Measurements from ENCODE around the gene ZNF285.
"Not testable (repeated sequence)": the region's sequence is repeated elsewhere in the genome, so short reads cannot be mapped to it uniquely, and the experiment has no call there.

The ZNF285 gene

DNA sequence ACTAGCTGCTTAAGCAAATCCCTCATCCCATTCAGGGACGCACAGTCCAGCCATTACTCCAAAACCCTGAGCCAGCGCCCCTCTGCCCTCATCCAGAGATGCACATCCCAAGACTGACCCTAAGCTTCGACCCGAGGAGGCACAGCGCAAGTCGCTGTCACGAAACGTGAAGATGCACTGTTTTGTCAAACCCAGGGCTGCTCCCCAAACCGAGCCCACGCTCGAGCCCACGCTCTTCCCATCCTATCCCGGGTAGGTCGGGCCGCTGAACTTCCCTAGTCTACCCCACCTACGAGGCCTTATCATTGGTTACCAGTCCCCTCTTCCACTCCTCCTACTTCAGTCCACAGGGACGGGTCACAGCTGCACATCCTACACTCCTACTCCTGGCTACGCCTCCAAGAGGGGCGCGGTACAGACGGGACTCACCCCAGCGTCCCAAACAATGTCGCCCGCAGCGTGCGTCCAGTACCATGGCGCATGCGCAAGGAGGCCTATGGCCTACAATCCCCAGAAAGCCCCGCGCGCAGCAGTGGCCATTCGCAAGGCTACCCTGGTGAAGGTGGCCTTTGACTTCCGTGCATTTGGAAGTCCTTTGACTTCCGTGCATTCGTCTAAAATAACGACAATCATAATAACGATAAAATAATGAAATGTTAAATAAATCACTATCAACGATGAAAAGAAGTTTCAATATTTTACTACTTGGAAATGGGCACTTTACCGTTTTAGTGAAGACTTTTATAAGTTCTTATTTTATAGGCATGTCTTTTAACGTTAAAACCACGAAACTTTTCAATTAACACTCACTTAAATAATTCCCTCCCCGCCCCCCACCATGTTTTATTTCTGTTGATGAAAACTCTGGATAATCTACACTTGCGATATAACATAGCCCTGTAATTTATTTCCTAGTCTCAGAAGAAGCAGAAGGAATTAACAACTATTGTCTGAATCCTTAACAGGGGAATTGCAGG lies at the start of gene ZNF285:
Gene ZNF285 (minus strand): TSS at position 470 of the 977 bp plus-strand sequence. CDS start 4,395 bp downstream, outside the sequence.
- peak; percentile 9 to 37 for DNase-seq (ENCODE audit: low read depth in 1 of 2, low spot score in 1 of 2)

DNA sequence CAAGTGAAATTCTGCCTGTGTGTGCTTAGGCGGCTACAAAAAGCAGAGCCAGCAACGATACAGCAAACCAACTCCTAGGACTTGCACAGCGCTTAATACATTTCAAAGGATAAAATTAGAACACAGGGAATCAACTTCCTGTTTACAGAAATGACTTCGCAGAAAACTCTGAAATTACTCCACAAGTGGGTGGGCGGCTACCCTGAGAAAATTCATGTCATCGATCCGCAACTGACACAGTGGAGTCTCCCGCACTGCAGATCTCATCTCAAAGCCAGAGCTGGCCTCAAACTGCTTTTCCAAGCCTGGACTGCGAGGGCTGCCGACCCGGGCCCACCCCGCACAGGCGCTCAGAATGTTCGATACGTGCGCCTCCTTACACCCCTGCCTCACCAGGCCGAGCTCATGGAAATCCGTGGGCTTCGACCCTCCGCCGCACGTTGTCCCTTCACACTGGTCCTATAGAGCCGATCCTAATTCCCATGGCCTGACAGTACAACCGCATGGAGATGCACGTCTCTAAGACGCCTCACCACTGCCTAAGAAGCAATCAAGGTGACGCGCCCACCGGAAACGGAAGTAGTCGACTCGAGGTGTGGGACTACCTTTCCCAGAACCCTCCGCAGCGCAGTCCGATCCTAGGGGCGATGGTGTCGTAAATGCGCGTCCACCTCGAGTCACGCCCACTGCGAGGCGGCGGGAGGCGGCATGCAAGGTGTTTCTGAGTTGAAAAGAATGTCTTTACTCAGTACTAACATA lies 46.7 kb upstream of the ZNF285 start, which contains the start of gene ZNF229:
Gene ZNF229 (minus strand): TSS at position 557 of the 759 bp plus-strand sequence. CDS start 5,625 bp downstream, outside the sequence.
- peak; percentile 11 to 29 for DNase-seq (ENCODE audit: low read depth in 1 of 2, low spot score in 1 of 2)

DNA sequence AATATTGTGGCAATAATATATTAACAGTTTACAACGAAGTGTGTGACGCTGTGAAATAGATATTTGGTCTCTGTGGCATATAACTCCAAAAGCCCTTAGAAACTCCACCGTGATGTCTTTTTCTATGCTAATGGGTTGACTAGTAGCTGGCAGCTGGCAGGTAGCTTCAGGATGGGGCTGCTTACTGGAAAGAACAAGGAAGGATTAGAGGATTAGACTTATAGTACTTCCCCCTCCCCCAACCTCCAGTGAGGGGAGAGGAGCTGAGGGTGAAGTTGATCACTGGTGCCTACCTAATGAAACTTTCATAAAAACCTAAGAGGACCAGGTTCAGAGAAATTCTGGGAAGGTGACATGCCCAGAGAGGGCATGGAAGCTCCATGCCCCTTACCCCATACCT lies 37.0 kb upstream of the ZNF285 start:
- no peak for DNase-seq (ENCODE audit: low read depth in 1 of 2, low spot score in 1 of 2)

DNA sequence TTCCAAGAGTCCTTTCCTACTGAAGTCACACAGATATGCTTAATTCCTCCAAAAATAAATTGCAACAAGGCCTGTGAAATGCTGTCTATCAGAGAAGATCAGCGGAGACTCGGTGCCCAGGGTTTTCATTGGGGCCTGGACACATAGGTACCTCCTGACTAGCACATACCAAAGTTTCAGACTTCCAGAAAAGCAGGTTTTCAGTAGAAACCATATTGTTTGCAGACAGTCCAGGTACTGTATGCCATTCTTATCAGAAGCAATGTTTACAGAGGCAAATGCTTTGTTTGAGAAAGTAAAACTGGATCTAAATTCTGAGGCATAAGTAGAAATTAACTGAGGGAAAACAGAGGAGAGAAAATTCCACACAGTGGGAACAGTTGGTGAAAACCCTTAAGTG lies 34.0 kb upstream of the ZNF285 start:
- no peak for DNase-seq (ENCODE audit: low read depth in 1 of 2, low spot score in 1 of 2)

DNA sequence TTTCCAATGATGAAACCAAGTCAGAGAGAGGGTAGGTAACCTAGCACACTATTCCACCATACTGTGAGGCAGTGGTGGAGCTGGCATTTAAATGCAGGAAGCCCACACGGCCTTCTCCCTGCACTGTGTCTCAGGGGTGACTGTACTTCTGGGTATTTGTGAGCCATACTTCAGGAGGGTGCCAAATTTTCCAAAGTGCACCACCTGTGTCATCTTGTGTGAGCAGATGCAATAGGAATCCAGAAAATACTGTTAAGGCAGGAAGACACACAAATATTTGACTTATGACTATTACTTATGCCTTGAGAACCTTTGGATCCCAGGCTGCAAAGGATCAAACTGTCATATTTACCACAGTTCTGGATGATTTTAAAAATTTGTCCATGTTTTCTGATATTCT lies 29.5 kb upstream of the ZNF285 start:
- no peak for DNase-seq (ENCODE audit: low read depth in 1 of 2, low spot score in 1 of 2)

DNA sequence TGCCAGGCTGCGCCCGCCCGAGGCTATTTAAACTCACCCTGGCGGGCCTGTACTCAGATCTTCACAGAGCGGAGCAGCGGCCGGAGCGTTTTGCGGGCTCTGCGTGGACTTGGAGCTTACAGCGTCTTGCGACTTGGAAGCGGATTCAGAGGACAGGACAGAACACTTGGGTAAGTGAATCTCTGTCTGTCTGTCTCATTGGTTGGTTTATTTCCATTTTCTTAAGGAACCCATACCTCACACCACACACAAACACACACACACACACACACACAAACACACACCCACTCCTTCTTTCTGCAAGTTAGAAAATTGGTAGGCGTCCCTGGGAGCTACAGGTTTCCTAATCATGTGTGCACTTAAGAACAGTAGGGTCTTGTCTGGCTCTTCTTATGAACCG lies 14.1 kb upstream of the ZNF285 start:
- not testable (repeated sequence) for DNase-seq (ENCODE audit: low read depth in 1 of 2, low spot score in 1 of 2)

DNA sequence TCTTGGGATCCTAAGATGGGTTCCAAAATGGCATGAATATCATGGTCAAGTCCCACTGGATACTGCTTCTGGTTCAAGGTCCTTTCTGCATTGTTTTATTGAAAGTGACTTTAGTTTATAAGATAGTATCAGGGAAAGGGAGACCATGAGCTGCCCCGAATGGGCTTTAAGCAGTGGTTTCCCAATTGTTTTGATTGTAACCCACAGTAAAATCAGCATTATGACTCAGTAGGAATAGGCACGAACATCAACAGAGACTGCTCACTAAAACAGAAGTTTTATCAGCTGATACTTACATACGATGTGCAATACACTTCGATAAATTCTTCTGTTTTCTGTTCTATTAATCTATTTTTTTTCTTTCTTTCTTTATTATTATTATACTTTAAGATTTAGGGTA lies 12.1 kb downstream of the ZNF285 start:
- not testable (repeated sequence) for DNase-seq (ENCODE audit: low read depth in 1 of 2, low spot score in 1 of 2)

DNA sequence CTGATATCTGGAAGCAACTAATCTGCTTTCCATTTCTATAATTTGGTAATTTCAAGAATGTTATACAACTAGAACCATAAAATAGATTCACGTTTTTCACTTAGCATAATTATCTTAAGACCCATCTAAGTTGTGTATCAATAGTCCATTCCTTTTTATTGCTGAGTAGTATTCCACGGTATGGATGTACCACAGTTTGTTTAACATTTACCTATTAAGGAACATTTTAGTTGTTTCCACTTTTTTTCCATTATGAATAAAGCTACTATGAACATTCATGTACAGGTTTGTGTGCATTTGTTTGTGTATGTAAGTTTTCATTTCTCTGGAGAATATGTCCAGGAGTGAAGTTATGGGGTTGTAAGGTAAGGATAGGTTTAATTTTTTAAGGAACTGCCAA lies 26.6 kb downstream of the ZNF285 start:
- no peak for DNase-seq (ENCODE audit: low read depth in 1 of 2, low spot score in 1 of 2)

DNA sequence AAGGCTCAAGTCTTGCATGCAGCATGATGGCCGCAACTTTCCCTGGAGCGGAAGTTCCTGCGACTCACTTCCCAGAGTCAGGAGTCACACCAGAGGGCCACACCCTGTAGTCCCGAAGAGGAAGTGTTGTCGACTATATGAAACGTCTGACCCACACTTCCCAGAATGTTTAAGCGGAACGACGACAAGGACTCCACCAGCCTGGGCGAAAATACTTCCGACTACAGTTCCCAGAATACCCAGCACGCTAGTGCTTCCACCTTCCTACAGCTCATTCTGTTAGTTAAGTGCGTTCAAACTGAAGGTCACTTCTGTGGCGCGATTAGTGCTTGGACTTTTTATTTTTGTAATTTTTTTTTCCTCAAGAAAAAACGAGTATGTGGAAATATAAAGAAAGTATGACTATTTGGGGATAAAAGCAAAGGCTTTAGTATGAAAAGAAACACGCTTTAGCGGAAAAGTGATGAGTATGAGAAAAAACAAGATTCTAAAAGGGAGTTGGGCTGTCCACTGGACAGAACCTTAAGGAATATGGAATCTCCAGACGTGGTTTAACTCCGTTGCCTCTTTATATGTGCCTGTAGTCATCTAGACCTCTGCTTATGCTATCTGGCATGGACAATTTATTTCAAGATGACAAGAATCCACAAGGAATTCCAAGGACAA lies 29.5 kb downstream of the ZNF285 start:
- no peak for DNase-seq (ENCODE audit: low read depth in 1 of 2, low spot score in 1 of 2)

DNA sequence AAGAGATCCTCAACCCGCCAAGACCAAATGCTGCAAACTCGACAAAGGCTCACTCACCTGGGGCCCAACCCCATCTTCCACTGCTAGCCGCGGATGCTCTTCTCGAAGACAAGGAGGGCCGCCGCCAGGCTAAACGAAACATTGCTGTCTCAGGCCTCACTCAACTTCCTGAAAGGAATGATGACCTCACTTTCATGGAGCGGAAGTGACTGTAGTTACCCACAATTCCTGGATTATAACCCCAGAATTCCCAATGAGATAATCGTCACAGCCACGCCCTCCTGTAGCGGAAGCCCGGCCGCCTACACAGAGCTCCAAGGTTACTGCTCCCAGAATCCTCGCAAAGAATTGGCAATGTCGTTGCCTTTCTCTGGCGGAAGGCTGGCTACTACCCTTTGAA lies 34.4 kb downstream of the ZNF285 start:
- DNase-seq (ENCODE audit: low read depth in 1 of 2, low spot score in 1 of 2) = no peak

DNA sequence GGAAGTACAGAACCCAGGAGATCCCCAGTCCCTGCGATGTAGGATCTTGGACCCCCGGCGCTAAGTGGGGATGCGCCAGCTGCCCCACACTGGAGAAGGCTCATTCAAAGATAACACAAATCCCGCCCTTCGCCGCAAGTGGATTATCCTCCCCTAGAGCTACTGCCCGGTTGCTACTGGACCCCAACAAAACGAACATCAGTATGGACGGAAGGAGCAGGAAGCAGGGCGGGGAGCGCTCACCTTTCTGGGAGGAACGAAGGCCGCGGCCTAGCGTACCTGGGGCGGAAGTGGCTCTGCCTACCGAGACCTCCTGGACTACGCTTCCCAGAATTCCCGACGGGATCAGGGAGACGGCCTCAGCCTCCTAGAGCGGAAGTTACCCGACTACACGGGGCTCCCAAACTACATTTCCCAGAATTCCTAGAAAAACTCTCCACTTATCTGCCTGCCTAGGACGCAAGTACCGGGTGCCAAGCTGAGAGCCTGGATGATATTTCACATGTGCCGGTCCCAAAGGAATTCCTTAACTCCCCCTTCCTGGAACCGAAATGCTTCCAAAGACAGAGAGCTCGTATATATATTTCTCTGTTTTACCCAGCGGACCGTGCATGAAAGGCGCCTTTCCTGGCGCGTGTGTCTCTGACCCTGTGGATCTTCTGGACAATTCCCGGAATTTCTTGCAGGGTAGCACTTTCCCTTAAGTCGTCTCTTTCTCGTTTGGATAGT lies 44.9 kb downstream of the ZNF285 start, which contains the start of gene ZNF112:
Gene ZNF112 (minus strand): TSS at position 298 of the 729 bp plus-strand sequence. CDS start 16,141 bp downstream, outside the sequence.
- no peak for DNase-seq (ENCODE audit: low read depth in 1 of 2, low spot score in 1 of 2)

DNA sequence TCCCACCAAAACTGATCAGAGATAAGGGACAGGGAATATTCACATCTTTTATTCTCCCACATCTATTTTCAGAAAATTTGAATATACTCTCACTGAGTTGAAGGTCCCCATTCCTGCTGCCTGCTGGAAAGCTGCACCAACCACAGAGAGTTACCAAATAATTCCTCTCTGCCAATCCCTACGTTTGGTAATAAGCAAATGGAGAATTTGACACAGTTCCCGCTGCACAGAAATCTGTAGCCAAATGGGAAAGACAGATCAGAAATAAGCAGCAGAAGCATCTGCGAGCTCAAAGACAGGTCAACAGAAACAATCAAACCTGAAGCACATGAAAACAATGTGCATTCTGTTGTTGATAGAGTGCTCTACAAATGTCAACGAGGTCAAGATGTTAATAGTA lies 54.9 kb downstream of the ZNF285 start:
- no peak for DNase-seq (ENCODE audit: low read depth in 1 of 2, low spot score in 1 of 2)

DNA sequence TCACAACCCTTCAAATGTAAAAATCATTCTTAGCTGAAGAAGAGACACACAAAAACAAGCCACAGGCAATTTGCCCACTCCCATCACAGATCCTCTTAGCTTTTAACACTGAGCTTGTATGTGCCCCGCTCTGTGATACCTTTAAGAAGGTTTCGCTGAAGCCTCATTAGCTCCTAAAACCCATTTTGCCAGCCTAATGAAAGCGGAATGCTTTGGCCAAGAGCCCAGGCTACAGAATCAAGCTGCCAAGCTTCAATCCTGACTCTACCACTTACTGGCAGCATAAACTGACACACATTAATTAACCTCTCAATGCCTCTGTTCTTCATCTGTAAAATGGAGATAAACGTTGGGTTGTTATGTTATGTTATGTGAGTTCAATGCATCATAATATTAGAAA lies 55.4 kb downstream of the ZNF285 start:
- DNase-seq (ENCODE audit: low read depth in 1 of 2, low spot score in 1 of 2) = no peak

DNA sequence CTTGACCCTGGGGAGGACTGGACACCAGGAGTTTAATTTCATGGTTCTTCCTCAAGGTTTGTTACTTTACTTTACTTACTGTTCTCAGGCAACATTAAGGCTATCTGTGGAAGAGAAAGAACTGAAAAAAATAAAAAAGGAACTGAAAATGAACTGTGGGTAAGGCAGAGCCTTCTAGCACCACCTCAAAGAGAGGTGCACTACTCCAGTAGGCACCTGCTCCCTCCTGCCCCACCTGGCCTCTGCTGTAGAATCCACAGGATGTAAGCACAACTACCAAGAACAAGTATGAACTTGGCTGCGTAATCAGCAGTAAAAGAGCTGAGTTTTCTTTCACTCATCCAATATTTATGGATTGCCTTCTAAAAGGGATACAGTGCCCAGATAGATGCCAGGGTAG lies 57.2 kb downstream of the ZNF285 start:
- no peak for DNase-seq (ENCODE audit: low read depth in 1 of 2, low spot score in 1 of 2)

DNA sequence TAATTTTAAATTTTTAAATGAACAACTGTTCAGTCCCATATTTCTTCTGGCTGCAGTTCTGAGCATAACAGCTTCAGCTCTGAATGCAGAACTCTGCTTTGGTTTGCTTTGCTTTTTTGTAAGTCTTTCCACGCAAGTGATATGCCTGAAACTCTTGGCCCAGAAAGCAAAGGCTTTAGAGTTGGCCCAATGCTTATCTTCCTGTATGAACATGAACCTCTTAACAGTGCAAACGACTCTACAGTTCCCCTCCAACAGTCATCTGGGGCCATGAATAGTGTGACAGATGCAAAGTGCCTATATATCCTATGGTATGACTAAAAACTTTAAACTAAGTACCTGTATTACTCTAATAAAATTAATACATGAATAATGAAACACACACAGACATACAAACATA lies 59.6 kb downstream of the ZNF285 start:
- no peak for DNase-seq (ENCODE audit: low read depth in 1 of 2, low spot score in 1 of 2)

DNA sequence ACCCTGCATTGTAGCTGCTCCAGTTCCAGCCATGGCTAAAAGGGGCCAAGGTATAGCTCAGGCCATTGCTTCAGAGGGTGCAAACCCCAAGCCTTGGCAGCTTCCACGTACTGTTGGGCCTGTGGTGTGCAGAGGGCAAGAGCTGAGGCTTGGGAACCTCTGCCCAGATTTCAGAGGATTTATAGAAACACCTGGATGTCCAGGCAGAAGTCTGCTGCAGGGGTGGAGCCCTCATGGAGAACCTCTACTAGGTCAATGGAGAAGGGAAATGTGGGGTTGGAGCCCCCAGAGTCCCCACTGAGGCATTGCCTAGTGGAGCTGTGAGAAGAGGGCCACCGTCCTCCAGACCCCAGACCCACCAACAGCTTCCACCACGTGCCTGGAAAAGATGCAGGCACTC lies 66.8 kb downstream of the ZNF285 start:
- not testable (repeated sequence) for DNase-seq (ENCODE audit: low read depth in 1 of 2, low spot score in 1 of 2)

All from activated T-helper 1 cell treated with anti-CD3 and anti-CD28 coated beads, Interleukin-2, amount 50 U/mL, for 16 hours (primary cell).